ENCODE results near the gene SART1. TPM values are rescaled to one million over a fixed set of nuclear protein-coding genes. Genes with fewer than 3 reads are reported as not detected.

Gene SART1
- polyA plus RNA-seq, 1 donor, result 38.1 TPM

GRCh38 chr11:65962141-65962564 is 619 bp downstream of the SART1 start:
- no CpG with 5 or more reads among the region's 13 CpGs for WGBS (ENCODE audit: insufficient coverage, low lambda C conversion rate)
- H3K4me3 ChIP-seq (ENCODE audit: low read length), result peak overlapping the region; percentile 95
- H3K36me3 ChIP-seq (ENCODE audit: control insufficient read depth, insufficient read depth, low read length), result peaks cover 36% of the 10 kb centered on the region
- peaks cover 10% of the 10 kb centered on the region for H3K4me1 ChIP-seq (ENCODE audit: control insufficient read depth, insufficient read depth, low read length)
- no peaks in the 10 kb centered on the region for H3K9me3 ChIP-seq (ENCODE audit: control insufficient read depth, low read depth, low read length)
- no peaks in the 10 kb centered on the region for H3K27me3 ChIP-seq (ENCODE audit: control insufficient read depth, insufficient read depth, low read length)
- no peak overlapping the region for H3K27ac ChIP-seq (ENCODE audit: low read length)
- no peak for DNase-seq

GRCh38 chr11:65964906-65965305 is 3.4 kb downstream of the SART1 start:
- Histone ChIP-seq H3K36me3 (ENCODE audit: control insufficient read depth, insufficient read depth, low read length) (peaks cover 62% of the 10 kb centered on the region), H3K27me3 (ENCODE audit: control insufficient read depth, insufficient read depth, low read length) (no peaks in the 10 kb centered on the region), H3K4me1 (ENCODE audit: control insufficient read depth, insufficient read depth, low read length) (peaks cover 10% of the 10 kb centered on the region), H3K27ac (ENCODE audit: low read length) (no peak overlapping the region), H3K9me3 (ENCODE audit: control insufficient read depth, low read depth, low read length) (no peaks in the 10 kb centered on the region), H3K4me3 (ENCODE audit: low read length) (no peak overlapping the region)
- DNase-seq, result no peak
- WGBS (ENCODE audit: insufficient coverage, low lambda C conversion rate), result no CpG with 5 or more reads among the region's 10 CpGs

GRCh38 chr11:65965986-65966762 is 4.6 kb downstream of the SART1 start:
- WGBS (ENCODE audit: insufficient coverage, low lambda C conversion rate), result no CpG with 5 or more reads among the region's 36 CpGs

GRCh38 chr11:65967329-65967934 is 5.9 kb downstream of the SART1 start:
- no peaks in the 10 kb centered on the region for H3K27me3 ChIP-seq (ENCODE audit: control insufficient read depth, insufficient read depth, low read length)
- H3K4me3 ChIP-seq (ENCODE audit: low read length), result no peak overlapping the region
- peaks cover 70% of the 10 kb centered on the region for H3K36me3 ChIP-seq (ENCODE audit: control insufficient read depth, insufficient read depth, low read length)
- H3K9me3 ChIP-seq (ENCODE audit: control insufficient read depth, low read depth, low read length), result no peaks in the 10 kb centered on the region
- H3K4me1 ChIP-seq (ENCODE audit: control insufficient read depth, insufficient read depth, low read length), result peaks cover 8% of the 10 kb centered on the region
- DNase-seq, result no peak
- WGBS (ENCODE audit: insufficient coverage, low lambda C conversion rate), result 80% methylated on average over 2 of the region's 30 CpGs
- no peak overlapping the region for H3K27ac ChIP-seq (ENCODE audit: low read length)

More at GRCh38 chr11:65965986-65966762, 4.6 kb downstream of the SART1 start:
- Histone ChIP-seq H3K27ac (ENCODE audit: low read length) (no peak overlapping the region), H3K4me1 (ENCODE audit: control insufficient read depth, insufficient read depth, low read length) (peaks cover 10% of the 10 kb centered on the region), H3K27me3 (ENCODE audit: control insufficient read depth, insufficient read depth, low read length) (no peaks in the 10 kb centered on the region), H3K36me3 (ENCODE audit: control insufficient read depth, insufficient read depth, low read length) (peaks cover 69% of the 10 kb centered on the region), H3K4me3 (ENCODE audit: low read length) (no peak overlapping the region), H3K9me3 (ENCODE audit: control insufficient read depth, low read depth, low read length) (no peaks in the 10 kb centered on the region)
- no peak for DNase-seq

GRCh38 chr11:65968600-65969482 is 7.3 kb downstream of the SART1 start:
- Histone ChIP-seq H3K4me3 (ENCODE audit: low read length) (no peak overlapping the region), H3K27ac (ENCODE audit: low read length) (no peak overlapping the region), H3K36me3 (ENCODE audit: control insufficient read depth, insufficient read depth, low read length) (peaks cover 72% of the 10 kb centered on the region)

GRCh38 chr11:65972116-65972515 is 10.6 kb downstream of the SART1 start:
- no peaks in the 10 kb centered on the region for H3K9me3 ChIP-seq (ENCODE audit: control insufficient read depth, low read depth, low read length)
- WGBS (ENCODE audit: insufficient coverage, low lambda C conversion rate), result no CpG with 5 or more reads among the region's 8 CpGs

More at GRCh38 chr11:65968600-65969482, 7.3 kb downstream of the SART1 start:
- Histone ChIP-seq H3K9me3 (ENCODE audit: control insufficient read depth, low read depth, low read length) (no peaks in the 10 kb centered on the region), H3K27me3 (ENCODE audit: control insufficient read depth, insufficient read depth, low read length) (no peaks in the 10 kb centered on the region), H3K4me1 (ENCODE audit: control insufficient read depth, insufficient read depth, low read length) (no peaks in the 10 kb centered on the region)
- 100% methylated on average over 1 of the region's 15 CpGs for WGBS (ENCODE audit: insufficient coverage, low lambda C conversion rate)
- no peak for DNase-seq

GRCh38 chr11:65973439-65974110 is 12.0 kb downstream of the SART1 start:
- no peak overlapping the region for H3K27ac ChIP-seq (ENCODE audit: low read length)
- no peaks in the 10 kb centered on the region for H3K9me3 ChIP-seq (ENCODE audit: control insufficient read depth, low read depth, low read length)
- H3K36me3 ChIP-seq (ENCODE audit: control insufficient read depth, insufficient read depth, low read length), result peaks cover 53% of the 10 kb centered on the region
- no peaks in the 10 kb centered on the region for H3K4me1 ChIP-seq (ENCODE audit: control insufficient read depth, insufficient read depth, low read length)
- no peaks in the 10 kb centered on the region for H3K27me3 ChIP-seq (ENCODE audit: control insufficient read depth, insufficient read depth, low read length)
- WGBS (ENCODE audit: insufficient coverage, low lambda C conversion rate), result no CpG with 5 or more reads among the region's 13 CpGs
- H3K4me3 ChIP-seq (ENCODE audit: low read length), result no peak overlapping the region
- DNase-seq, result no peak

More at GRCh38 chr11:65972116-65972515, 10.6 kb downstream of the SART1 start:
- H3K27ac ChIP-seq (ENCODE audit: low read length), result no peak overlapping the region
- no peak for DNase-seq
- H3K4me3 ChIP-seq (ENCODE audit: low read length), result no peak overlapping the region
- no peaks in the 10 kb centered on the region for H3K27me3 ChIP-seq (ENCODE audit: control insufficient read depth, insufficient read depth, low read length)
- H3K4me1 ChIP-seq (ENCODE audit: control insufficient read depth, insufficient read depth, low read length), result no peaks in the 10 kb centered on the region
- H3K36me3 ChIP-seq (ENCODE audit: control insufficient read depth, insufficient read depth, low read length), result peaks cover 55% of the 10 kb centered on the region

- Histone ChIP-seq H3K4me1 (ENCODE audit: control insufficient read depth, insufficient read depth, low read length) (no peaks in the 10 kb centered on the region), H3K9me3 (ENCODE audit: control insufficient read depth, low read depth, low read length) (no peaks in the 10 kb centered on the region), H3K27ac (ENCODE audit: low read length) (no peak overlapping the region), H3K36me3 (ENCODE audit: control insufficient read depth, insufficient read depth, low read length) (peaks cover 42% of the 10 kb centered on the region), H3K27me3 (ENCODE audit: control insufficient read depth, insufficient read depth, low read length) (no peaks in the 10 kb centered on the region), H3K4me3 (ENCODE audit: low read length) (no peak overlapping the region)
- WGBS (ENCODE audit: insufficient coverage, low lambda C conversion rate), result no CpG with 5 or more reads among the region's 9 CpGs
- no peak for DNase-seq
These were observed 14.2 kb downstream of the SART1 start for GRCh38 chr11:65975771-65976170.

GRCh38 chr11:65976216-65977176 is 15.0 kb downstream of the SART1 start:
- H3K4me1 ChIP-seq (ENCODE audit: control insufficient read depth, insufficient read depth, low read length), result no peaks in the 10 kb centered on the region
- peaks cover 42% of the 10 kb centered on the region for H3K36me3 ChIP-seq (ENCODE audit: control insufficient read depth, insufficient read depth, low read length)
- no peak overlapping the region for H3K27ac ChIP-seq (ENCODE audit: low read length)
- WGBS (ENCODE audit: insufficient coverage, low lambda C conversion rate), result no CpG with 5 or more reads among the region's 43 CpGs
- no peak for DNase-seq
- no peaks in the 10 kb centered on the region for H3K9me3 ChIP-seq (ENCODE audit: control insufficient read depth, low read depth, low read length)
- no peaks in the 10 kb centered on the region for H3K27me3 ChIP-seq (ENCODE audit: control insufficient read depth, insufficient read depth, low read length)
- no peak overlapping the region for H3K4me3 ChIP-seq (ENCODE audit: low read length)
